WTC11 (cell line): Measurements from ENCODE around the gene DNAJC25.

Experiments
- AFF4 ChIP-seq: sonication (generic); formaldehyde crosslinking; IDR thresholded peaks from 2 replicates; pipeline ENCODE4 v1.8.1; 2023; ENCODE audit warnings: mild to moderate bottlenecking, missing genetic modification reagents, borderline replicate concordance
- CREM ChIP-seq: sonication (generic); formaldehyde crosslinking; IDR thresholded peaks from 2 replicates; pipeline ENCODE4 v1.8.1; 2022; ENCODE audit warnings: mild to moderate bottlenecking, missing genetic modification reagents, moderate library complexity
- CTCF ChIP-seq: fragments of 200-600 bp; IDR thresholded peaks from 2 replicates; pipeline ENCODE4 v1.8.0; 2022; ENCODE audit warnings: antibody characterized with exemption
- GABPB1 ChIP-seq: sonication (generic); formaldehyde crosslinking; IDR thresholded peaks from 2 replicates; pipeline ENCODE4 v1.8.1; 2023; ENCODE audit warnings: mild to moderate bottlenecking, missing genetic modification reagents
- HMGXB4 ChIP-seq: sonication (generic); formaldehyde crosslinking; IDR thresholded peaks from 2 replicates; pipeline ENCODE4 v1.8.1; 2023; ENCODE audit warnings: mild to moderate bottlenecking, moderate library complexity, missing genetic modification reagents
- KAT7 ChIP-seq: sonication (generic); formaldehyde crosslinking; IDR thresholded peaks from 2 replicates; pipeline ENCODE4 v1.8.1; 2023; ENCODE audit warnings: missing genetic modification reagents, mild to moderate bottlenecking, borderline replicate concordance
- MAX ChIP-seq: sonication (generic); formaldehyde crosslinking; IDR thresholded peaks from 2 replicates; pipeline ENCODE4 v1.8.0; 2022; ENCODE audit warnings: mild to moderate bottlenecking, missing genetic modification reagents
- MLX ChIP-seq: sonication (generic); formaldehyde crosslinking; IDR thresholded peaks from 2 replicates; pipeline ENCODE4 v1.8.1; 2023; ENCODE audit warnings: mild to moderate bottlenecking, missing genetic modification reagents, moderate library complexity
- RELA ChIP-seq: sonication (generic); formaldehyde crosslinking; IDR thresholded peaks from 2 replicates; pipeline ENCODE4 v1.8.1; 2022; ENCODE audit warnings: missing genetic modification reagents, mild to moderate bottlenecking, borderline replicate concordance
- ZNF121 ChIP-seq: sonication (generic); formaldehyde crosslinking; IDR thresholded peaks from 2 replicates; pipeline ENCODE4 v1.8.0; 2023; ENCODE audit warnings: missing genetic modification reagents

- TF ChIP-seq MAX: peak; percentile 35; the same call in 1 of the 2 replicates
- TF ChIP-seq ZNF121 (CRISPR knock-in tag): no peak
- TF ChIP-seq RELA: no peak
- peak; percentile 70; the same call in 1 of the 2 replicates for TF ChIP-seq HMGXB4 (CRISPR knock-in tag)
- TF ChIP-seq MLX (CRISPR knock-in tag): no peak
- TF ChIP-seq AFF4 (CRISPR knock-in tag): no peak
- no peak for TF ChIP-seq CREM (CRISPR knock-in tag)
- TF ChIP-seq CTCF: no peak
- no peak for TF ChIP-seq GABPB1 (CRISPR knock-in tag)
- TF ChIP-seq KAT7: peak; percentile 52; the same call in 1 of the 2 replicates
These were observed 30.1 kb downstream of the DNAJC25 start, which contains the start of gene GNG10 for GRCh38 chr9:111661150-111661801.
